ENCODE measurements around the gene UBAP1L.

GRCh38 chr15:65156692-65157091 is 41.7 kb upstream of the UBAP1L start:
- TF ChIP-seq CTCF (IDR thresholded peaks at IDR 0.05) (no peak), POLR2A (IDR thresholded peaks at IDR 0.05) (no peak)

Measured in testis (tissue), 2 donors.